Adipose tissue (tissue), 3 donors: ENCODE data around the gene GBE1. TPM values are rescaled to one million over a fixed set of nuclear protein-coding genes. Genes with fewer than 3 reads are reported as not detected.
"Not testable (repeated sequence)": the region's sequence is repeated elsewhere in the genome, so short reads cannot be mapped to it uniquely, and the experiment has no call there.

Experiments used
- H3K27ac ChIP-seq: one replicate; pipeline ENCODE4 v1.5.1; 2013; ENCODE audit warnings: low read depth, low read length
- WGBS, 3 donors: extraction: QIAGEN DNeasy Blood & Tissue Kit; methylation state at CpG; one replicate each; pipeline ENCODE4 v1.1.7; 2013; 5-methylcytosine and 5-hydroxymethylcytosine counted together
- polyA plus RNA-seq, 3 donors: library from polyadenylated mRNA; stranded (reverse); fragments of 200-250 nt; gene quantifications; one replicate each; pipeline ENCODE4 v1.2.3, GENCODE V29; 2013
- donor health status: healthy with polysubstance abuse.
- donor health status: Bipolar disorder and iron deficiency.
- donor health status: healthy.

Gene GBE1
- polyA plus RNA-seq, 3 donors = 18.2 to 73.2 (median 36.4) TPM

- 94 to 95% (median 95%) methylated on average over 2 of the region's 2 CpGs for WGBS, 3 donors
- H3K27ac ChIP-seq = no peak overlapping the region
These were observed 258.4 kb downstream of the GBE1 start for GRCh38 chr3:81503026-81503425.

GRCh38 chr3:81502236-81502635 is 259.2 kb downstream of the GBE1 start:
- H3K27ac ChIP-seq = no peak overlapping the region
- WGBS, 3 donors = 89 to 95% (median 91%) methylated on average over 1 of the region's 1 CpG

- H3K27ac ChIP-seq = no peak overlapping the region
- WGBS, 3 donors = 95 to 100% (median 96%) methylated on average over 1 of the region's 1 CpG
These were observed 261.4 kb downstream of the GBE1 start for GRCh38 chr3:81500039-81500438.

- 83 to 88% (median 85%) methylated on average over 4 of the region's 4 CpGs for WGBS, 3 donors
- no peak overlapping the region for H3K27ac ChIP-seq
These were observed 263.7 kb downstream of the GBE1 start for GRCh38 chr3:81497572-81498251.

- no peak overlapping the region for H3K27ac ChIP-seq
- WGBS, 3 donors = 54 to 80% (median 77%) methylated on average over 6 of the region's 6 CpGs
These were observed 264.9 kb downstream of the GBE1 start for GRCh38 chr3:81496407-81497104.

GRCh38 chr3:81492471-81492870 is 269.0 kb downstream of the GBE1 start:
- H3K27ac ChIP-seq = not testable (repeated sequence)
- WGBS, 3 donors = 94 to 100% (median 96%) methylated on average over 1 of the region's 1 CpG

- WGBS, 3 donors = 42 to 77% (median 43%) methylated on average over 4 of the region's 4 CpGs
- H3K27ac ChIP-seq = no peak overlapping the region
These were observed 269.4 kb downstream of the GBE1 start for GRCh38 chr3:81492040-81492439.

- WGBS, 3 donors = 46 to 47% (median 46%) methylated on average over 7 of the region's 7 CpGs
These were observed 270.7 kb downstream of the GBE1 start for GRCh38 chr3:81490541-81491288.

GRCh38 chr3:81485444-81485865 is 276.0 kb downstream of the GBE1 start:
- H3K27ac ChIP-seq = no peak overlapping the region
- WGBS, 3 donors = 33 to 81% (median 33%) methylated on average over 5 of the region's 5 CpGs

More at GRCh38 chr3:81490541-81491288, 270.7 kb downstream of the GBE1 start:
- H3K27ac ChIP-seq = no peak overlapping the region

GRCh38 chr3:81484520-81484919 is 276.9 kb downstream of the GBE1 start:
- H3K27ac ChIP-seq = no peak overlapping the region
- WGBS, 3 donors = 65 to 82% (median 76%) methylated on average over 5 of the region's 5 CpGs

- H3K27ac ChIP-seq = no peak overlapping the region
- 80 to 89% (median 83%) methylated on average over 3 of the region's 3 CpGs for WGBS, 3 donors
These were observed 278.4 kb downstream of the GBE1 start for GRCh38 chr3:81483046-81483445.

- H3K27ac ChIP-seq = no peak overlapping the region
- 85 to 91% (median 88%) methylated on average over 2 of the region's 2 CpGs for WGBS, 3 donors
These were observed 283.7 kb downstream of the GBE1 start for GRCh38 chr3:81477740-81478139.

GRCh38 chr3:81476692-81477091 is 284.8 kb downstream of the GBE1 start:
- H3K27ac ChIP-seq = no peak overlapping the region
- 27 to 50% (median 27%) methylated on average over 4 of the region's 4 CpGs for WGBS, 3 donors

- H3K27ac ChIP-seq = no peak overlapping the region
- WGBS, 3 donors = 54 to 78% (median 57%) methylated on average over 6 of the region's 6 CpGs
These were observed 288.7 kb downstream of the GBE1 start for GRCh38 chr3:81472600-81473362.

GRCh38 chr3:81470524-81471278 is 290.7 kb downstream of the GBE1 start:
- WGBS, 3 donors = 60 to 85% (median 84%) methylated on average over 3 of the region's 3 CpGs
- no peak overlapping the region for H3K27ac ChIP-seq

- H3K27ac ChIP-seq = no peak overlapping the region
- WGBS, 3 donors = 65 to 77% (median 76%) methylated on average over 3 of the region's 3 CpGs
These were observed 293.1 kb downstream of the GBE1 start for GRCh38 chr3:81468391-81468790.

GRCh38 chr3:81466201-81466560 is 295.3 kb downstream of the GBE1 start:
- 92 to 97% (median 93%) methylated on average over 1 of the region's 1 CpG for WGBS, 3 donors
- no peak overlapping the region for H3K27ac ChIP-seq
